GM12874 (cell line): ENCODE data around the gene PHLDB1.

Experiments used
- TF ChIP-seq, protein P1 (sequence below): IDR thresholded peaks from 2 replicates; pipeline ENCODE4 v1.5.1; 2011; ENCODE audit warnings: low read depth, mild to moderate bottlenecking, control low read depth, low read length, moderate library complexity; ENCODE audit not compliant: insufficient read depth

PHLDB1 gene

DNA sequence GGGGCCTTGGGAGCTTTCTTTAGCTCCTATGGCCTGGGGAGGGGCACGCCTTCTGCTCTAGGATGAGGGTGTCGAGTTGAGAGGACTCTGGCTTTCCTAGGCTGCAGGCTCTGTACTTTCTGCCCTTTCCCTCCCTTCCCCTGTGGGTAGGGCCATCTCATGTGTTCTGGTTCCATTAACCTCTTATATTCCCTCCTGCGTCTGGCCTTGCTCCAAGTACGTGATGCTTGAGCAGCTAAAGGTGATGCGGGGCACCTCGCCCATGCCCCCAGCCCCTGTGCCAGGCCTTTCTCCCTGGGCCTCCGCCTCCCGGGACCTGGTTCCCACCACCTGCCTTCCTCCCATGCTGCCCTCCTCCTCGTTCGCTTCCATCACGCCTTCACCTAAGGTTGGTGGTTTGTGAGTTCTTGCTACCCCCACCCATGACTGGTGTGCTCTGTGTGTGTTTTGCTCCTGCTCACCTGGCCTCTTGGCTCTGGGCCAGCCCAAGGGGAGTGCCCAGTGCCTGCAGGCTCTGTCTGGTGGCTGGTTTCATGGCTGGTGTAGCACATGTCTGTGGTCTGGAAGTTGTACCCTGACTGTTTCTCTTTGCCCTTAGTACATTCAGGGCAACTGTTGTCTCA, 34.1 kb downstream of the PHLDB1 start:
- TF ChIP-seq, protein P1, sequence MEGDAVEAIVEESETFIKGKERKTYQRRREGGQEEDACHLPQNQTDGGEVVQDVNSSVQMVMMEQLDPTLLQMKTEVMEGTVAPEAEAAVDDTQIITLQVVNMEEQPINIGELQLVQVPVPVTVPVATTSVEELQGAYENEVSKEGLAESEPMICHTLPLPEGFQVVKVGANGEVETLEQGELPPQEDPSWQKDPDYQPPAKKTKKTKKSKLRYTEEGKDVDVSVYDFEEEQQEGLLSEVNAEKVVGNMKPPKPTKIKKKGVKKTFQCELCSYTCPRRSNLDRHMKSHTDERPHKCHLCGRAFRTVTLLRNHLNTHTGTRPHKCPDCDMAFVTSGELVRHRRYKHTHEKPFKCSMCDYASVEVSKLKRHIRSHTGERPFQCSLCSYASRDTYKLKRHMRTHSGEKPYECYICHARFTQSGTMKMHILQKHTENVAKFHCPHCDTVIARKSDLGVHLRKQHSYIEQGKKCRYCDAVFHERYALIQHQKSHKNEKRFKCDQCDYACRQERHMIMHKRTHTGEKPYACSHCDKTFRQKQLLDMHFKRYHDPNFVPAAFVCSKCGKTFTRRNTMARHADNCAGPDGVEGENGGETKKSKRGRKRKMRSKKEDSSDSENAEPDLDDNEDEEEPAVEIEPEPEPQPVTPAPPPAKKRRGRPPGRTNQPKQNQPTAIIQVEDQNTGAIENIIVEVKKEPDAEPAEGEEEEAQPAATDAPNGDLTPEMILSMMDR, result no peak

DNA sequence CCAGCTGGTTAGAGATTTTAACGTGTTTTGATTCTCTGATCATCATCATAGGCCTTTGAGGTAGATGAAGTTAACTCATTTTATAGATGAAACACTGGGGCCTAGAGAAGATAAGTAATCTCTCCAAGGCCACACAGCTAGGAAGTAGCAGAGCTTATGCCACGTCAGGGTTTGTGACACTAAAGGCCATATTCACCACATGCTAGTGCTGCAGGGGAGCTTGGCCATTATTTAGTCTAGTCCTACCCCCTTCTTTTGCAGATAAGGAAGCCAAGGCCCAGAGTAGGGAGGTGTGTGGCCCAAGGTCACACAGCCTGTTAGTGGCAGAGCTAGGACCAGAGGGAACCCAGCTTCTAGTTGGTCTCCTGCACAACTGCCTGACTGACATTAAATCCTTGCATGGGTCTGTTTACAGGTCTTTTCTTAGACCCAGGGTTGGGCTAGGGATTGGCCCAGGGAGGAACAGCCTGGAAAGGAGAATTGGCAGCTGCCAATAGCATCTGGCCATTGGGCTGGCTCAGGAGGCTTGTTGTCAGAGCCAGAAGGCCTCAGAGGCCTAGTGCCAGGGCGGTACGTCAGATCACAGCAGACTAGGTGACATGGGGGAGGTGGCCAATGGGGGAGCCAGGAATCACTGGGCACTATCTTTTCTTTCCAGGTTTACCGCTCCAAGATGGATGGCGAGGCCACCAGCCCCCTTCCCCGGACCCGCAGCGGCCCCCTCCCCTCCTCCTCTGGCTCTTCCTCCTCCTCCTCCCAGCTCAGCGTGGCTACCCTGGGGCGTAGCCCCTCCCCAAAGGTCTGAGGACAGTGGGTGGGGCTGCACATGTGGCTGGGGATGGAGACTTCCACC, 36.0 kb downstream of the PHLDB1 start:
- TF ChIP-seq, protein P1, result no peak

DNA sequence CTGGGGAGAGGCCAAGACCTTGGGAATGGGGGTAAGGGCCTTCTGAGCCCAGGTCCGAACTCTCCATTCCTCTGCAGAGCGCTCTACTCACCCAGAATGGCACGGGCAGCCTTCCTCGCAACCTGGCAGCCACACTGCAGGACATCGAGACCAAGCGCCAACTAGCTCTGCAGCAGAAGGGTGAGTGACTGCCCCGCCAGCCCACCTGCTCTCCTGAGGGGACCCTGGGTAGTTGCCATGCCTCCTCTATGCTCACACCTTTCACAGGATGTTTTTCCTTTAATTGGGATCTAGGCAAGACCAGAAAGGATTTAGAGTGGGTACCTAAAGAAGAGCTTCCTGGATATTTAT, 36.6 kb downstream of the PHLDB1 start:
- TF ChIP-seq, protein P1, result no peak

DNA sequence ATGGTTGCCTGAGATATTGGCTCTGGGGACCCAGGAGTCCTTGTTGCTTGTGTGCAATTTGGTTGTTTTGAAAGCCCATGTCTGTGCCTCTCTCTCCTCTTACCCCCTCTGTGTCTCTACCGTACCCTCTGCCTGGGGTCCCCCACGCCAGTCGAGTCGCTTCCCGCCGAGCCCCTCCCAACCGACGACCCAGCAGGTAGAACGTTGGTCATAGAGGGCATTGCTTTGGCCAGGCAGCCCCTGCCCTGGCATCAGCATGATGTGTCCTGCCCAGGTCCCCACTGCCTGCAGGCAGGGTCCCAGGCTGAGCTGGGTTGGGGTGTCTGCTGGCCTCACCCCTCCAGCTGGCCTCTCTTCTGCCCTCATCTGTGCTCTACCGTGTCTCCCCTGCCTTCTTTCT, 37.1 kb downstream of the PHLDB1 start:
- TF ChIP-seq, protein P1, result no peak

DNA sequence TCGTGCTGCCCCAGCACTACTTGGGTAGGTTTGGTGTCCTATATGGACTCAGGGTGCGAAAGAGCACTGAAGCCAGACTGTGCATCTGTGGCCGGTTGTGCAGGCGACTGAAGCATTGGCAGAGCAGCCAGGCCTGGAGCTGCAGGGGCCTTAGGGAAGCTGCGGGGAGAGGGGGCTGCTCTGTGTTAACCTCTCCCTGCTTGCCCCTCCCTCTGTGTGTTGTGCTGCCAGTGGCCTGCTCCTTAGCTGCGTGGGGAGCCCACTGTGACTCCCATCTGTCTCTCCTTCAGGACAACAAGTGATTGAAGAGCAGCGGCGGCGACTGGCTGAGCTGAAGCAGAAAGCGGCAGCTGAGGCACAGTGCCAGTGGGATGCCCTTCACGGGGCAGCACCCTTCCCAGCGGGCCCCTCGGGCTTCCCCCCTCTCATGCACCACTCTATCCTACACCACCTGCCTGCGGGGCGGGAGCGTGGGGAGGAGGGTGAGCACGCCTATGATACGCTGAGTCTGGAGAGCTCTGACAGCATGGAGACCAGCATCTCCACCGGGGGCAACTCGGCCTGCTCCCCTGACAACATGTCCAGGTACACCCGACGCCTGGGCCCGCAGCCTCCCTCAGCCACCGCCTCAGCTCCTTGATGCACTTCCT, 37.8 kb downstream of the PHLDB1 start:
- TF ChIP-seq, protein P1, result no peak

DNA sequence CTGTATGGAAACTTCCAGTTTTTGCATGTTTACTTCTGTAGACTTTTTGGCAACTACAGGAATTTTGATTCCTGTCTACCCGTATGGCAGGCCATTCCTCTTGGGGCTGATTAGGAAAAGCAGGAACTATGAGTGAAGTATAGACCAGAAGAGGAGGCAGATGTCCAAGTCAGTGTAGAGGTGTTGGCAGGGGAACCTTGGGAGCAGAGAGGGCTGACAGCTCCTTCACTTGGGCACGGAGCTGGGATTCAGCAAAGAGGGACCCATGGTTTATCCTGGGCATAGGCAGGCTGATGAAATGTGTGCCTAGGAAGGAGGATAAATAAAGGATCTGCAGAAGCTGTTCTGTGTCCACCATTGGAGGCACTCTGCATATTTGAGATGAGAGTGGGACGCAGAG, 39.0 kb downstream of the PHLDB1 start:
- TF ChIP-seq, protein P1, result no peak

DNA sequence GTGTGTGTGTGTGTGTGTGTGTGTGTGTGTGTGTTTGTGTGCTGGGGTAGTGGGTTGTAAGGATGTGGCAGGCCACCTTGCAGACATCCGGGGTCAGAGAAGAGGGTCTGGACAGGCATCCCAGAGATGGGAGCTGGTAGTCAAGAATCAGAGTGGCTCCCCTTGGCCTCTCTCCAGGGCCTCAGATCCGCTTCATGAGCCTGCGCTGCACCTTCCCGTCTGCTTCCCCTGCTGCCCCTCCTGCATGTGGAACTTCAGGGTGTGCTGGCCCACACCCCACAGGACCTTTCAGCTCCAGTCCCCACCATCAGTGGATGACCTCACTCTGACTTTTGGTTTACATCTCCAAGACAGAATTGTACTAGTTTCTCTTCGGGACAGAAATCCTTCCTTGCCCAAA, 40.9 kb downstream of the PHLDB1 start:
- TF ChIP-seq, protein P1, result no peak
